Vagina (tissue), 2 donors: ENCODE results near the gene ECHS1.

Experiments used
- CTCF ChIP-seq, 3 experiments: fragments of 450-650 bp in 2 of 3; fragments of 200-600 bp in 1 of 3; sonication (generic) in 1 of 3; IDR thresholded peaks; one replicate each; pipeline ENCODE4 v1.5.1; 2017 to 2019; ENCODE audit warnings: antibody characterized with exemption in 3 of 3, mild to moderate bottlenecking in 2 of 3, moderate library complexity in 2 of 3
- POLR2A ChIP-seq, 2 donors: fragments of 450-650 bp; IDR thresholded peaks; one replicate each; pipeline ENCODE4 v1.6.1; 2017; ENCODE audit warnings: antibody characterized with exemption in 2 of 2, mild to moderate bottlenecking in 2 of 2, moderate library complexity in 2 of 2

- TF ChIP-seq POLR2A (IDR thresholded peaks at IDR 0.05) (no peak), CTCF (IDR thresholded peaks at IDR 0.05) (no peak)
Observed at GRCh38 chr10:133403359-133403758, 30.2 kb upstream of the ECHS1 start.
